GM12801 (cell line): ENCODE data around the gene ARFGAP3.

ENCODE experiments used
- TF ChIP-seq, protein P1 (sequence below): IDR thresholded peaks from one replicate; pipeline ENCODE4 v1.5.1; 2011; ENCODE audit warnings: control low read depth; ENCODE audit not compliant: insufficient read length; ENCODE audit errors: extremely low read depth

Gene ARFGAP3, protein sequence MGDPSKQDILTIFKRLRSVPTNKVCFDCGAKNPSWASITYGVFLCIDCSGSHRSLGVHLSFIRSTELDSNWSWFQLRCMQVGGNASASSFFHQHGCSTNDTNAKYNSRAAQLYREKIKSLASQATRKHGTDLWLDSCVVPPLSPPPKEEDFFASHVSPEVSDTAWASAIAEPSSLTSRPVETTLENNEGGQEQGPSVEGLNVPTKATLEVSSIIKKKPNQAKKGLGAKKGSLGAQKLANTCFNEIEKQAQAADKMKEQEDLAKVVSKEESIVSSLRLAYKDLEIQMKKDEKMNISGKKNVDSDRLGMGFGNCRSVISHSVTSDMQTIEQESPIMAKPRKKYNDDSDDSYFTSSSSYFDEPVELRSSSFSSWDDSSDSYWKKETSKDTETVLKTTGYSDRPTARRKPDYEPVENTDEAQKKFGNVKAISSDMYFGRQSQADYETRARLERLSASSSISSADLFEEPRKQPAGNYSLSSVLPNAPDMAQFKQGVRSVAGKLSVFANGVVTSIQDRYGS

DNA sequence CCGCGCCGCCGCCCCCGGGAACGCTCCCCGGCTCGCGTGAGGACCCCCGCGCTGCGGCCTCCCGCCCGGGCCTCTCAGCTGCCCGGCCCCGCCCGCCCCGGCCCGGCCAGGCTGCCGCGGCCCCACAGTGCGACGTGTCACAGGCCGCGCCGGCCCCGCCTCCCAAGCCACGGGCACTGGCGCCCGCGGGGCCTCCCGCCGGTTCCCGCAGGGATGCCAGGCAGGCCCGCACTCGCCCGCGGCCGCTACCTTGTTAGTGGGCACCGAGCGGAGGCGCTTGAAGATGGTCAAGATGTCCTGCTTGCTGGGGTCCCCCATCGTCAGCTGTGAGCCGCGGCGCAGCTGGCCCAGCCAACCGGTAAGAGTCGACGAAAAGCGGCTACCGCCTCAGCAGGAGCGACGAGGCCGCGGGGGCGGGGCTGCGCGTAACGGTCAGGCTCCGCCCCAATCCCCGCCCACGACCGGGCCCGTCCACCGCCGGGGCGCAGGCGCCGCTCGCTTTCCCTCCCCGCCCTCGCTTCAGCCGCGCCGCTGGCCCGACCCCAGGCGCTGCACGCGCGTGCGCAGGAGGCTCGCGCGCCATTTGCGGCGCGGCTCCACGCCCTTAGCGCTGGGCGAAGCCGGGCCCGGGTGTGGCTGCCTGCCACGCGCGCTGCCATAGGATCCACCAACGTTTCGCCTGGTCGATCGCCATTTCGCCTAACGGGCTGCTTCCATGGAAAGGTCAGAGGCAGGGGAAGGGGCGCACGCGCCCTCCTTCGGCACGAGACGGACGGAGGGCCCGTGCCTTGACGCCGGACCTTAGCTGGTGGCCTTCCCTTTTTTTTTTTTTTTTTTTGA lies at the start of gene ARFGAP3:
ARFGAP3 (minus strand) TSS at position 409 of the 840 bp plus-strand sequence; CDS start at position 318, 91 bp downstream.
- TF ChIP-seq, protein P1, sequence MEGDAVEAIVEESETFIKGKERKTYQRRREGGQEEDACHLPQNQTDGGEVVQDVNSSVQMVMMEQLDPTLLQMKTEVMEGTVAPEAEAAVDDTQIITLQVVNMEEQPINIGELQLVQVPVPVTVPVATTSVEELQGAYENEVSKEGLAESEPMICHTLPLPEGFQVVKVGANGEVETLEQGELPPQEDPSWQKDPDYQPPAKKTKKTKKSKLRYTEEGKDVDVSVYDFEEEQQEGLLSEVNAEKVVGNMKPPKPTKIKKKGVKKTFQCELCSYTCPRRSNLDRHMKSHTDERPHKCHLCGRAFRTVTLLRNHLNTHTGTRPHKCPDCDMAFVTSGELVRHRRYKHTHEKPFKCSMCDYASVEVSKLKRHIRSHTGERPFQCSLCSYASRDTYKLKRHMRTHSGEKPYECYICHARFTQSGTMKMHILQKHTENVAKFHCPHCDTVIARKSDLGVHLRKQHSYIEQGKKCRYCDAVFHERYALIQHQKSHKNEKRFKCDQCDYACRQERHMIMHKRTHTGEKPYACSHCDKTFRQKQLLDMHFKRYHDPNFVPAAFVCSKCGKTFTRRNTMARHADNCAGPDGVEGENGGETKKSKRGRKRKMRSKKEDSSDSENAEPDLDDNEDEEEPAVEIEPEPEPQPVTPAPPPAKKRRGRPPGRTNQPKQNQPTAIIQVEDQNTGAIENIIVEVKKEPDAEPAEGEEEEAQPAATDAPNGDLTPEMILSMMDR, result no peak

DNA sequence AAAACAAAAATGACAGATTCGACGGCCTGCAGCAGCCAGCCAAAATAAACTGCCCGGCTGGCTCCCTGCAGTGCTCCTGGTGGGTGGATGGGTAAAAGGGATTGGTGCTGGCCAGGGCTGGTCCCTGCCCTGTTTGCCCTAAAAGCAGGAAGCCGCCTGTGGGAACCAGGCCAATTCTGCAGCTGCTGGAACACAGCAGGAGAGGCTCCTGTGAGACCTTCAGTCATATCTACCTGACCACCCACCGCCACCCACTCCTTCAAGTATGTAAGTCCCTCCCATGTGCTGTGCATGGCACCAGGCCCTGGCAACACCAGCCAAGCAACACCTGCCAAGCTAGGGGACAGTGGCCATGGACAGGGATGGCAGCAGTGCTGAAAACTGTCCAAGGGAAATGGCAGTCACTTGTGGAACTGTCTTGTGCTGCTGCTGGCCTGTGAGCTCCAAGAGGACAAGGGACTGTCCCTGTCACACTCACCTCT lies 48.7 kb upstream of the ARFGAP3 start:
- TF ChIP-seq, protein P1, result no peak

DNA sequence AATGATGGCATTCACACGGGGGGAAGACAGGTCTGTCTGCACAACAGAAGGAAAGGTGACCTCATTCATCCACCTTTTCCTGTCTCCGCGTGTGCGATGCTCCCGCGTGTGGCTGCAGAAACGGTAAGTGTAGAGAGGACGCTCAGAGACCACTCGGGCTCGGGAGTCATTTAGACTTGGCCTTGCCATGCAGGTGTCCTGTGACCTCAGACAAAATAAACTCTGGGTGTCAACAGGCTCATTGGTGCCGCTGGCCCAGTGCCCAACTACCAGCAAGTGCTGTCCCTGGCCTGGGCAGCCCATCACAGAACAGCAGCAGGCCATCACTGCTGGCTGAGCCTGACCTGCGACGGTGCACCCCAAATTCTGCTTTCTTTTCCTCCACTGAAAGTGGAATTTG lies 48.1 kb upstream of the ARFGAP3 start:
- TF ChIP-seq, protein P1, result no peak

DNA sequence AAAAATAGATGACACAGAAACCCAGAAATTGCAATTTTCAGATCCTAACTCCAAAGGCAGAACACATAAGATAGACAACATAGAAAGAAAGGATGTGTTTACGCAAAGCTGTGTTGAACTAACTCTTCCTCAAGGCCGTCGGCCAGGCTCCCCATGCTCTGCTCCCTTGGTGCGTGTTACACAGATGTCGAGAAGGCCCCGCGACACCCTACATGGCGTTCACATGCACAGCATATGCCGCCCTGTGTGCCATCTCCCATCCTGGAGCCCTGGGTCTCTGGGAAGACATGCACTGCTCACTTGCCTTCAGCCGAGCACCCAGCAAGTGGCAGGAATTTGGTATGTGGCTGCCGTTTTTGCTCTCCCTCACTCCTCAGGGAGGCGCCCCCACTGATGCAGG lies 47.0 kb upstream of the ARFGAP3 start:
- TF ChIP-seq, protein P1, result no peak

DNA sequence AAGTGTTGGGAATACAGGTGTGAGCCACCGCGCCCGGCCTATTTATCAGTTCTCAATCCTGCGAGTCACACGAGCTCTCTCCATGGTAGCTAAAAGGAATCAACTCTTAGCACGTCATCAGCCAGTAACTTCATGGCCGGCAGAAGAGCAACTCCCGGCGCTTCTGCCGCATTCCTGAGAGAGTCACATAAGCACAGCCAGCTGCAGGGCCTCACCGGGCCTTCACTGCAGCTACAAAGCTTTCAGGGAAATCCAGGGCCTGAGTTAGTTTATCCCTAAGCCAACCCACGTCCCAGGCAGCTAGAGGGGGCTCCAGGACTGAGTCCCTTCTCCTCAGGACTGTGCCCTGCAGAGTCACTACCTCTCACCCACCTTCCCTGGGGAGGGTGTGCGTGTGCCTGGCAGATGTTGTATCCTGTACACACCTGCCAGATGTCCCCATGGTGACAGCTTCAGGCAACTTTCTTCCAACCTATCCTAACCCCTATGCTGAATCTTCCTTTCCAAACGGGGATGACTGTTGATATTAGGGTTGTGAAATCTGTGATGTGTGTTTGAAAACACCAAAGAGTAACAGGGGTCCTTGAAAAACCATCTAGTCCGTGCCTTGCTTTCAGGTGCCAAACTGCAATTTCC lies 45.9 kb upstream of the ARFGAP3 start:
- TF ChIP-seq, protein P1, result no peak

DNA sequence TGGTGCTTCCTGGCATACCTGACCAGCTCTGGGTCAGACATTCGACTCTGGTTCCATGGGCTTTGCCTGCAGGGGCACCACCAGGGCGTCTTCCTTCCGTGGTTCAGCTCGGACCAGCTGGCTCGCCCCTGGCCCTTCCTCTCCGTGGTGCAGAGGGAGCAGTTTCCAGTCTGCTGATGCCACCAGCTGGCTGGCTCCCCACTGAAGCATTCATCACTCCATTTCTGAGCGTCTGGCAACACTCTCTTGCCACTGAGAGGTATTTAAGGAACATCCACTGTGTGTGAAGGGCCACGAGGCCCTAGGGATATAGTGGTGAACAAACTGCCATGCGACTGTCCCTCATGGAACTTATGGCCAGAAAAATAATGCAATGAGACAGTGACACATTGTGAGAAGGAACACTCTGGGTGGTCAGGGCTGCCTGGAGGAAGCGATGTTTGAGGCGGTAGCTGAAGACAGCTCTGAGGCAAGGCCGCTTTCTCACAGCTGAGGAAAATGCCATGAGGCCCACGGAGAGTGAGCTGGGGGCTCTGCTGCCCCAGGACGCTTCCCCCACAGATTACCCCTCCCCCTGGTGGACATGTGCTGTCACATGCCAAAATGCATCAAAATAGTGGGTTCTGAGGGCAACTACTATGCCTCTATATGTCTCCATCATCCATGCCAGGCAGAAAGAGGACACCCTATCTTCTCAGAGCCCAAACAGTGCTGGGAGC lies 44.9 kb upstream of the ARFGAP3 start:
- TF ChIP-seq, protein P1, result no peak
